HG02588 (cell line): Measurements from ENCODE around the gene BPIFB1.

Experiments used
- ATAC-seq: cut with Tn5 transposase; IDR thresholded peaks from one replicate; pipeline ENCODE4 v1.9.1; 2021; ENCODE audit warnings: mild to moderate bottlenecking, moderate library complexity; ENCODE audit not compliant: unreplicated experiment

The BPIFB1 gene

GRCh38 chr20:33291830-33292355 lies 8.9 kb downstream of the BPIFB1 start:
- no peak for ATAC-seq

DNA sequence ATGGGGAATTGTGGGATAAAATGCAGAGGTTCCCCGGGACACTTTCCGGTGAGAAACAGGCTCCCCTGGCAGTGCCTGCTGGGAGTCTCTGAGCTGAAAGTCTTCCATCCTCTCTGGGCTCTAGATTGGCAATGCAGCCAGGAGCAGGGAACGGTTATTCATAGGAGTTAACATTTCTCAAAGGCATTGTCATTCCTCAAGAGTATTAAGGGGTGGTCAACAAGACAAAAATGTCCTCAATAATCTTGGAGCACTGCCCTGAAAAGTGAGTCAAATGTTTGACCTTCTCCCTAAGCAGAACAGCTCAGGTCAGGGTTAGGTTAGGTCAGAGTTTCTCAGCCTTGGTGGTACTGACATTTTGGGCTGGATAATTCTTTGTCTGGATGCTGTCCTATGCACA lies 13.2 kb downstream of the BPIFB1 start:
- no peak for ATAC-seq

DNA sequence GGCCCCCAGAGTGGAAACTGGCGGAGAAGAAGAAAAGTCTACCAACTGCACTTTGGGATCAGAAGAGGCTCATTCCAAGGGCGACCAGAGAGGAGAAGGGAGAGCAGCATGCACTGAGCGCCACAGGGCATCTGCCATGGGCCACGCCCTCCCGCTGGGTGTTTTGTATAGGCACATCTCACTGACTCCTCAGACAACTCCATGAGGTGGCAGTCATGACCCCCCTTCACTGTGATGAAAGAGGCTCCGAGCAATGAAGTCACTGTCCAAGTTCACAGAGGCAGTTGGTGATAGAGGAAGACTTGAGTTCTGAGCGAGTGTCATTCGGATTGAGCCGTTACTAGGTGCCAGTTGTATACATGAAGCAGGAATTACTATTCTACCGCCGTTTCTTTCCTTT lies 15.4 kb downstream of the BPIFB1 start:
- no peak for ATAC-seq

GRCh38 chr20:33299111-33299603 lies 16.1 kb downstream of the BPIFB1 start:
- ATAC-seq = no peak

DNA sequence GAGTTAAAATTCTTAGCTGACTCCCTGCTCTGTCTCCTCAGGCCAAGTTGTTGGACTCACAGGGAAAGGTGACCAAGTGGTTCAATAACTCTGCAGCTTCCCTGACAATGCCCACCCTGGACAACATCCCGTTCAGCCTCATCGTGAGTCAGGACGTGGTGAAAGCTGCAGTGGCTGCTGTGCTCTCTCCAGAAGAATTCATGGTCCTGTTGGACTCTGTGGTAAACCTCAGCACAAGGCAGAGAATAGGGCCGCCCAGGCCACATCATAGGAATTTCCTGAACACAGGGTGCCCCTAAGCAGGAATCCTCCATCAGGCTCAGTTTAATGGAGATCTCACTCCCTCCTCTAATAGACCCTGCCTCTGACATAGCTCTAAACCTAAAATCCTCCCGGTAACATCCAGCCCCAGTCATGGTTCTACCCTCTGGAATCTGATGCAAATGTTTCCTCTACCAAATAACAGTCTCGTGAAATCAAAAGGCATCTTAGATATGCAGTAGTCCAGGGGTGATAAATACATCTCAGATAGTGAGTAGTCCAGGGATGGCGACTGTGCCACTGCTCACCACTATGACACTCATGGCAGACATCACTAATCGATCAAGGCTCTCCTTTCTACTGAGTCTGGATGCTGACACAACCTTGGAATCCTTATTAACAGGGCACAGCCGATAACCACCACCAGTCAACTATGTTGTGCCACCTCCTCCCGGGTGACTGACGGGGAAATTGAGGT lies 18.3 kb downstream of the BPIFB1 start:
- no peak for ATAC-seq

DNA sequence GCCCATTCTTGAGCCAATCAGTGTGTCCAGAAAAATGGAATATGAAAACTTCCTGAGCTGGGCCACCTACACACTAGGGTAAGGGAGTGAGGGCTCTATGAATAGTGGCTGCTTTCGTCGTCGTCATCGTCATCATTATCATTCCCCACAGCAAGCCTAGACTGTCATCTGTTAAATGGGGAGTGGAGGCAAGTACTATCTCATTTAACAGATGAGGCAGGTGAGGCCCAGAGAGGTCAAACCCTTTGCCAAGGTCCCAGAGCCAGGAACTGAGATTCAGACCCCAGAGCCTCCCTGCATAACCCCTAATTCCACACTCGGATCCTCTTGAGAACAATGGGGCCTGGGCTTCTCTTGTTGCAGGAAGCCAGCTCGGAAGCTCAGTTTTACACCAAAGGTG lies 20.6 kb downstream of the BPIFB1 start:
- no peak for ATAC-seq

DNA sequence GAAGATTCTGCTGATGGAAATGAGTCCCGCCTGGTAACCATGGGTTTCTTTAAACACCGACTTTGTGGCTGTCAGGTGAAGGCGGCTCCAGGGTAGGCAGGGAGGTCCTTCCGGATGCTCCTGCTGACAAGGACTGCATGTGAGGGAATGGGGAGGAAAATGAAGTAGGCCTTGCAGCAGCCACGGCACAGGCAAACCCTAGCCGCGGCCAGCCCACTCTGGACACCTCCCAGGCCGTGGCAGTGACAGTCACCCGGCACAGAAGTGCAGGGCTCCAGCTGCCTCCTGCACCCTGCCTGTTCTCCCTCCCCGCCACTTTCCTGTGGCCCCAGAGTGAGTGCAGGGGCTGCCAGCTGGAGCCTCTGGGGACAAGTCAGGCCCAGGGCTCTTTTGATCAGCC lies 21.0 kb downstream of the BPIFB1 start:
- ATAC-seq = no peak

- ATAC-seq = no peak
These were observed 22.6 kb downstream of the BPIFB1 start for GRCh38 chr20:33305589-33306057.

GRCh38 chr20:33306228-33306627 lies 23.2 kb downstream of the BPIFB1 start:
- no peak for ATAC-seq

DNA sequence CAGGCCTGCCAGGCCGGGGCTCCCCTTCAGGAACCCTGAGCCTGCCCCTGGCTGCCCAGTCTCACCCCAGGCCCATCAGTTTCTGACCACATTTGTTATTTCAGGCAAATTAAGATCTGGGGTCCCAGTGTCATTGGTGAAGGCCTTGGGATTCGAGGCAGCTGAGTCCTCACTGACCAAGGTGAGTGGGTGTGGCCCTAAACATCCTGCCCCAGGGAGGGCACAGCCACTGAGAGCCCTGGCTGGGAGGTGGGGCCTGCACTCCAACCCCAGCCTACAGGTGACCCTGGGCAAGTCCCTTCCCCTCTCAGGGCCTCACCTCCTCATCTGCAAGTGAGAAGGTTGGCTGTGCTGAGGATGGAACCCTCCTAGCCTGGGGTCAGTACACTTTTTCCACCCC lies 23.8 kb downstream of the BPIFB1 start:
- ATAC-seq = no peak

- no peak for ATAC-seq
These were observed 25.7 kb downstream of the BPIFB1 start for GRCh38 chr20:33308668-33309067.

GRCh38 chr20:33309631-33310030 lies 26.6 kb downstream of the BPIFB1 start:
- no peak for ATAC-seq

- no peak for ATAC-seq
These were observed 27.4 kb downstream of the BPIFB1 start for GRCh38 chr20:33310327-33310899.

- no peak for ATAC-seq
These were observed 28.0 kb downstream of the BPIFB1 start for GRCh38 chr20:33311011-33311410.

- no peak for ATAC-seq
These were observed 29.0 kb downstream of the BPIFB1 start for GRCh38 chr20:33311996-33312395.

DNA sequence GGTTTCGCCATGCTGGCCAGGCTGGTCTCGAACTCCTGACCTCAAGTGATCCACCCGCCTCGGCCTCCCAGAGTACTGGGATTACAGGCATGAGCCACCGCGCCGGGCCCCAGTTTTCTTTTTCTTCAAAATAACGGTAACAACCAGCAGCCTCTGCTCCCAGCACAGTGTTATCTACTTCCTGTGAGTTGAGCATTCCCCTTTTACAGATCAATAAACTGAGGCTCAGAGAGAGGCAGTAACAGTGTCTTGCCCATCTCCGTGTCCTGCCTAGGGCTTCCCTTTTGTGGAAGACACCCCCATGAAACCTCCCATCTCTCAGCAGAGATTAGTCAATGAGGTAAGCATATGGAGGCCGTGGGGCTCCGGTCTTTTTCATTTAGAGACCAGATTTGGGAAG lies 29.6 kb downstream of the BPIFB1 start:
- ATAC-seq = no peak

- no peak for ATAC-seq
These were observed 30.8 kb downstream of the BPIFB1 start for GRCh38 chr20:33313686-33314314.

DNA sequence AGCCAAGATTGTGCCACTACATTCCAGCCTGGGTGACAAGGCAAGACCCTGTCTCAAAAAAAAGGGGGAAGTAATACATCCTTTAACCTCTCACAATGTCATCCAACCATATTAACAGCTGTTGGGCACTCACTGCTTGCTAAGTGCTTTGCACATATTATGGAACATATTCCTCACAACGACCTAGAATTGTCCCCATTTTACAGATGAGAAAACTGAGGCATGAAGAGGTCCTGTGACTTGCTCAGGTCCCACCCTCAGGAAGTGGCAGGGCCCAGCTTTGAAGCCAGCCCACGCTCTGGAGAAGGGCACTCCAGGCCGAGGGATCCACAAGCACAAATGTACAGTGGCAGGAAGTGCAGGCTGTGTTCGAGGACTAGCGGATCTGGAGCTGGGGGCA lies 33.3 kb downstream of the BPIFB1 start:
- no peak for ATAC-seq

GRCh38 chr20:33316958-33317357 lies 33.9 kb downstream of the BPIFB1 start:
- no peak for ATAC-seq

GRCh38 chr20:33317424-33318095 lies 34.5 kb downstream of the BPIFB1 start:
- ATAC-seq = no peak

DNA sequence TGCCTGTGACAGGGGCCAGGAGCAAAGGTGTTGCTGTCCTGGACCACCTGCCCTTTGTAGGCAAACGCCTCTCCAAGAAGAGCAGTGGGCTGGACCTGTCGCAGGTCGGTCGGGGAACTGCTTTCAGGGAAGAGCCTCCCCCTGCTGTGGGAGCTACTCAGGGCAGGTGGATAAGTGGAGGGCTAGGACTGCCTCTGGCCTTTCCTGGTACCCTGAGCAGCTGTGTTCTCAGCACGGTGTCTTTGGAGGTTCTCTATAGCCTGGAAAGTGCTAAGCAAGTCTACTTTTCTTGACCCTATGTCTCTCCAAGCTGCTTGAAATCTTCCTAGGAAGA lies 35.0 kb downstream of the BPIFB1 start:
- ATAC-seq = no peak
